ENCODE results near the gene ATP6V1E1.

- TF ChIP-seq EP300 (IDR thresholded peaks at IDR 0.05) (no peak), ATOH8 (CRISPR knock-in tag; IDR thresholded peaks at IDR 0.05; ENCODE audit: low read depth) (no peak), MAX (IDR thresholded peaks at IDR 0.05) (no peak), POLR2A (IDR thresholded peaks at IDR 0.05; ENCODE audit: low read length) (no peak), SMC3 (IDR thresholded peaks at IDR 0.05) (no peak), RAD21 (conservative IDR thresholded peaks at IDR 0.05 in 1 of 2, IDR thresholded peaks at IDR 0.05 in 1 of 2) (no peak), ZSCAN20 (CRISPR knock-in tag; IDR thresholded peaks at IDR 0.05) (no peak), CTCF (IDR thresholded peaks at IDR 0.05) (no peak), CHD2 (IDR thresholded peaks at IDR 0.05; ENCODE audit: low read length, partially characterized antibody) (no peak), CHD4 (IDR thresholded peaks at IDR 0.05; ENCODE audit: borderline replicate concordance) (no peak), SREBF2 (IDR thresholded peaks at IDR 0.05) (no peak), CEBPB (IDR thresholded peaks at IDR 0.05) (no peak), EHMT2 (IDR thresholded peaks at IDR 0.05; ENCODE audit: low read depth) (no peak), NR3C1 (IDR thresholded peaks at IDR 0.05) (no peak)
Measured at GRCh38 chr22:17655289-17655688, 26.7 kb upstream of the ATP6V1E1 start.
